Glutamatergic neuron (in vitro differentiated cells): ENCODE data around the gene MTCH1. TPM values are rescaled to one million over a fixed set of nuclear protein-coding genes. Genes with fewer than 3 reads are reported as not detected.

Experiments used
- DNase-seq: peaks from one replicate; pipeline ENCODE4 v3.0.0; 2022
- H3K27ac Mint-ChIP-seq: one replicate; pipeline ENCODE4 v1.8.0; 2020; ENCODE audit warnings: mild to moderate bottlenecking, mixed read lengths, inconsistent platforms; ENCODE audit not compliant: unreplicated experiment
- H3K27me3 Mint-ChIP-seq: one replicate; pipeline ENCODE4 v1.8.0; 2020; ENCODE audit warnings: mild to moderate bottlenecking, moderate library complexity, mixed read lengths, inconsistent platforms; ENCODE audit not compliant: unreplicated experiment
- H3K36me3 Mint-ChIP-seq: one replicate; pipeline ENCODE4 v1.8.0; 2020; ENCODE audit warnings: mild to moderate bottlenecking, mixed read lengths, inconsistent platforms; ENCODE audit not compliant: unreplicated experiment
- H3K4me1 Mint-ChIP-seq: one replicate; pipeline ENCODE4 v1.8.0; 2020; ENCODE audit warnings: mild to moderate bottlenecking, low read depth, mixed read lengths, inconsistent platforms; ENCODE audit not compliant: unreplicated experiment
- H3K4me3 Mint-ChIP-seq: one replicate; pipeline ENCODE4 v1.8.0; 2020; ENCODE audit warnings: mild to moderate bottlenecking, mixed read lengths, inconsistent platforms; ENCODE audit not compliant: unreplicated experiment
- H3K9me3 Mint-ChIP-seq: one replicate; pipeline ENCODE4 v1.8.0; 2020; ENCODE audit warnings: mild to moderate bottlenecking, moderate library complexity, mixed read lengths, inconsistent platforms; ENCODE audit not compliant: unreplicated experiment
- total RNA-seq: library from RNA; stranded (reverse); fragmentation: NEBNext Ultra II Directional; extraction: Animal tissue kit (Norgen Biotek cat#: 25700); gene quantifications from one replicate; pipeline ENCODE4 v1.2.1, GENCODE V29; 2021; ENCODE audit not compliant: unreplicated experiment
- TF ChIP-seq, protein P1 (sequence below): fragments of 200-600 bp; sonication (generic); IDR thresholded peaks from one replicate; pipeline ENCODE4 v1.5.0; 2021; ENCODE audit not compliant: partially characterized antibody, unreplicated experiment

MTCH1 gene
- total RNA-seq, 1 donor from 2014 or later = 179 TPM

DNA sequence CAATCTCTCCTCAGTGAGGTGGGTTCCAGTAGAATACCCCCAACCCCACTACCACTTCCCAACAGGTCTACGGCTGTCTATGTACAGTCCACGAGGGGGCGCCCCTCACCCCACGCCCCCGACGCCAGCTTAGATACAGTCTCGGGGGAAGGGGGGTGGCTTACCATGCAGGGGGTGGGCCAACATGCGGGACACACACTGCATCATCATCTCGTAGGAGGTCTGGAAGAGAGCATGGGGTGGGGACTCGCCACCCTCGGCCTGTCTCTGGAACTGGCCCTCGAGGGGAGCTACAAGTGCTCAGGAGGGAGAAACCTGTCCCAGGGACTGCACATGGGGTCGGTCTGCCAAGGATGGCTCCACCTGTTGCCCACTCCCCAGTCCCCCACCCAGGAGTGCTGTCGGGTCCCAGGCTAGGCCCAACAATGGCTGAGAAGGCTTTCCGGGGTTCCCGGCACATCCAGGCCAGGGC is 8.5 kb downstream of the MTCH1 start:
- Mint-ChIP-seq H3K27me3 (peaks cover 2% of the 10 kb centered on the region), H3K4me1 (peaks cover 31% of the 10 kb centered on the region), H3K4me3 (no peak overlapping the region), H3K36me3 (no peaks in the 10 kb centered on the region), H3K27ac (no peak overlapping the region), H3K9me3 (peaks cover 4% of the 10 kb centered on the region)
- TF ChIP-seq, protein P1, sequence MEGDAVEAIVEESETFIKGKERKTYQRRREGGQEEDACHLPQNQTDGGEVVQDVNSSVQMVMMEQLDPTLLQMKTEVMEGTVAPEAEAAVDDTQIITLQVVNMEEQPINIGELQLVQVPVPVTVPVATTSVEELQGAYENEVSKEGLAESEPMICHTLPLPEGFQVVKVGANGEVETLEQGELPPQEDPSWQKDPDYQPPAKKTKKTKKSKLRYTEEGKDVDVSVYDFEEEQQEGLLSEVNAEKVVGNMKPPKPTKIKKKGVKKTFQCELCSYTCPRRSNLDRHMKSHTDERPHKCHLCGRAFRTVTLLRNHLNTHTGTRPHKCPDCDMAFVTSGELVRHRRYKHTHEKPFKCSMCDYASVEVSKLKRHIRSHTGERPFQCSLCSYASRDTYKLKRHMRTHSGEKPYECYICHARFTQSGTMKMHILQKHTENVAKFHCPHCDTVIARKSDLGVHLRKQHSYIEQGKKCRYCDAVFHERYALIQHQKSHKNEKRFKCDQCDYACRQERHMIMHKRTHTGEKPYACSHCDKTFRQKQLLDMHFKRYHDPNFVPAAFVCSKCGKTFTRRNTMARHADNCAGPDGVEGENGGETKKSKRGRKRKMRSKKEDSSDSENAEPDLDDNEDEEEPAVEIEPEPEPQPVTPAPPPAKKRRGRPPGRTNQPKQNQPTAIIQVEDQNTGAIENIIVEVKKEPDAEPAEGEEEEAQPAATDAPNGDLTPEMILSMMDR = peak; percentile 41
- DNase-seq = no peak

DNA sequence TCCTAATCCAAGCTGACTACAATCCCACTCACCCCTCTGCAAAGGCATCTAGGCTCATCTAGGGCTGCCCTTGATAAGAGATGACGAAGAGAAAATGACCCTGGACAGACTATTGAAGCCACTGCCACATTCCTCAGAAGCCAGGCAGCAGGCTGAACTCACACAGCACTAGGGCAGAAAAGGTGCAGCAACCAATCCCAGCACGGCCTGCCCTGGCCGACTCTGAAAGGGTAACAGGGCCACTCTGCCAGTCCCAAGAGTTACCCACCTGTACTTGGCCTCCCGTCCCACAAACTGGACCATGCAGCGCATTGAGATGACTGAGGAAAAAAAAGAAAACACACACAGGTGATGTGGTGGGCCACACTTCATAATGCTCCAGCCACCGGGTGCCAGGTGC is 9.1 kb downstream of the MTCH1 start:
- no peaks in the 10 kb centered on the region for H3K36me3 Mint-ChIP-seq

DNA sequence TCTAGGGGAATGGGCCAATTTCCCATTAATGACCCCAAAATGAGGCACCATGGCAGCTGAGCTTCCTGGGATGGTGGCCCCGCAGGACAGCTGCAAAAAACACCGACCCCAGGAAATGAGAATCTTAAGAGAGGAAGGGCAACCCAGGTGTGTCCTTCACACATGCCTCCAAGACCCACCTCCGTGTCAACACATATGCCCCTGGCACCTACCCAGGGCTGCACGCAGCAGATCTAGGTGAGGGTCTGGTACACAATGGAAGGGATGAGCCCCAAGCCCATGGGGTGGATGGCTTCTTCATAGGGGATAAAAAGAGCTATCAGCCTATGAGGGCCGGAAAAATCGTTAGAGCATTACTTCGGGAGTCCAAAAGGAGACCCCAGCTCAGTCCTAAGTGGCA is 9.5 kb downstream of the MTCH1 start:
- Mint-ChIP-seq H3K9me3 (peaks cover 3% of the 10 kb centered on the region), H3K4me1 (peaks cover 25% of the 10 kb centered on the region), H3K27ac (no peak overlapping the region), H3K27me3 (peaks cover 2% of the 10 kb centered on the region), H3K36me3 (no peaks in the 10 kb centered on the region), H3K4me3 (no peak overlapping the region)
- no peak for DNase-seq
- TF ChIP-seq, protein P1 = no peak

More for the DNA sequence above, 9.1 kb downstream of the MTCH1 start:
- Mint-ChIP-seq H3K9me3 (peaks cover 4% of the 10 kb centered on the region), H3K4me1 (peaks cover 29% of the 10 kb centered on the region), H3K27me3 (peaks cover 2% of the 10 kb centered on the region), H3K4me3 (no peak overlapping the region), H3K27ac (no peak overlapping the region)
- TF ChIP-seq, protein P1 = no peak
- DNase-seq = no peak

DNA sequence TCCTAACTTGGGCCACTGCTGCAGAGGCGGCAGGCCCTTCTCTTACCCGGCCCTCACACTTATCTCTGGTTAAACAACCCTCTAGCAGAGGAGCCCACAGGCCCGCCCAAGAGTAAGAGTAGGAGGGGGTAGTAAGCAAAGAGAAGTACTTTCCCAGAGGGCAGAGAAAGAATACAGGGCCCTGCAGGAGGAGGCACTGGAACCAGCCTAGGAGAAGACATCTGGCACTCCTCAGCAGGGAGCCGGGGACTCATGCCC is 10.1 kb downstream of the MTCH1 start:
- H3K36me3 Mint-ChIP-seq = no peaks in the 10 kb centered on the region
- H3K27me3 Mint-ChIP-seq = peaks cover 2% of the 10 kb centered on the region
- H3K27ac Mint-ChIP-seq = no peak overlapping the region
- no peak for DNase-seq
- H3K4me1 Mint-ChIP-seq = peaks cover 21% of the 10 kb centered on the region
- no peak overlapping the region for H3K4me3 Mint-ChIP-seq
- peaks cover 3% of the 10 kb centered on the region for H3K9me3 Mint-ChIP-seq
- TF ChIP-seq, protein P1 = no peak

DNA sequence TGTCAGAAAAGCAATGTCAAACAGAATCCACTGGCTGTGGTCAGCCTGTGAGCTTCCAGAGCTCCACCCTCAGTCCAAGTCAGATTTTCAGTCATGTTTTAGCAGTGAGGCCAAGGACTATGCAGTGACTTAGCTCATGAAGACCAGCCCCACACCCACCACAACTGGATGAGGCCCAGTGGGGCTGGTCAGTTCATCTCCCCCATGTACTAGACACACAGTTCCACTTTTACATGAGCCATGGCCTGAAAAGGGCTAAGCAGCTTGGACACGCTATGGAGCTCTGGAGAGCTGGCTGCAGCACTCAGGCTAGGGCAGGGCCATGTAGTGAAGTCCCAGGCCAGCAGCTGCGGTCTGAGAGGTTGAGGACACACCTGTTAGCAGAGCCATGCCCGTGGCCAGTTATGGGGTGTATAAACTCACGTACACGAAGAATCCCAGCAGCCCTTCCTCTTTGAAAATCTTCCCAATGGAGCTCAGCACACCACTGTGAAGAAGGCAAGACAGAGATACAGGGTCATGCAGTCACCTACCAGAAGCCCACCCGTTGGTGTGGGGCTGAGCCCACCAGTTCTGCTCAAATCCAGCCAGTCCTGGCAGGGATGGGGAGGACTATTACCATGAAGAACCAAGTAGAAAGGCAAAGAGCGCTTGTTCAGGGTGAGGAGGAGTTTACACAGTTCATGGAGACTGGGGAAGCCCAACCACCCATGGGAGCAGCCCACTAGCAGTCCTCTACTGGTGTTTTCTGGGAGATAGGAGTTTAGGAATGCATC is 10.6 kb downstream of the MTCH1 start:
- H3K4me1 Mint-ChIP-seq = peaks cover 17% of the 10 kb centered on the region
- H3K9me3 Mint-ChIP-seq = peaks cover 1% of the 10 kb centered on the region
- TF ChIP-seq, protein P1 = no peak
- DNase-seq = no peak
- no peak overlapping the region for H3K27ac Mint-ChIP-seq
- peaks cover 2% of the 10 kb centered on the region for H3K27me3 Mint-ChIP-seq
- no peaks in the 10 kb centered on the region for H3K36me3 Mint-ChIP-seq
- no peak overlapping the region for H3K4me3 Mint-ChIP-seq
